Measurements from ENCODE around the gene SLC6A19.

DNA sequence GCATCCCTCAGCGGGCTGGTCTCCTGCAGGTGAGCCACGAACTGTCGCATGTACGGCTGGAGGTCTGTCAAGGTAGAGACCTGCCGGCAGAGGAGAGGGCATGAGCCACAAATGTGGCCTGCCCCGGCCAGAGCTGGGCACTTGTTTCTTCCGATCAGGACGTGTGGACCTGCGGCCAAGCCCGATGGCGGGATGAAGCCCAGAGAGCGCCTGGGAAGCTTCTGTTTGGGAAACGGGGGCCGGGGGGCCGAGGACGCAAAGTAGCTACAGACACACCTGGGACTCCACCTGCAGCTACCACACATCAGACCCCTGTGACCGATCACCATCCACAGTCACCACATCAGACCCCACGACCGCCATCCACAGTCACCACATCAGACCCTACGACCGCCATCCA is 70.8 kb downstream of the SLC6A19 start:
- TF ChIP-seq ZNF664 (tag by site-specific recombination; IDR thresholded peaks at IDR 0.05) = no peak
- no peak for TF ChIP-seq ZNF747 (tag by site-specific recombination; IDR thresholded peaks at IDR 0.05)
- no peak for TF ChIP-seq ZBTB48 (tag by site-specific recombination; IDR thresholded peaks at IDR 0.05)
- TF ChIP-seq, protein P1, sequence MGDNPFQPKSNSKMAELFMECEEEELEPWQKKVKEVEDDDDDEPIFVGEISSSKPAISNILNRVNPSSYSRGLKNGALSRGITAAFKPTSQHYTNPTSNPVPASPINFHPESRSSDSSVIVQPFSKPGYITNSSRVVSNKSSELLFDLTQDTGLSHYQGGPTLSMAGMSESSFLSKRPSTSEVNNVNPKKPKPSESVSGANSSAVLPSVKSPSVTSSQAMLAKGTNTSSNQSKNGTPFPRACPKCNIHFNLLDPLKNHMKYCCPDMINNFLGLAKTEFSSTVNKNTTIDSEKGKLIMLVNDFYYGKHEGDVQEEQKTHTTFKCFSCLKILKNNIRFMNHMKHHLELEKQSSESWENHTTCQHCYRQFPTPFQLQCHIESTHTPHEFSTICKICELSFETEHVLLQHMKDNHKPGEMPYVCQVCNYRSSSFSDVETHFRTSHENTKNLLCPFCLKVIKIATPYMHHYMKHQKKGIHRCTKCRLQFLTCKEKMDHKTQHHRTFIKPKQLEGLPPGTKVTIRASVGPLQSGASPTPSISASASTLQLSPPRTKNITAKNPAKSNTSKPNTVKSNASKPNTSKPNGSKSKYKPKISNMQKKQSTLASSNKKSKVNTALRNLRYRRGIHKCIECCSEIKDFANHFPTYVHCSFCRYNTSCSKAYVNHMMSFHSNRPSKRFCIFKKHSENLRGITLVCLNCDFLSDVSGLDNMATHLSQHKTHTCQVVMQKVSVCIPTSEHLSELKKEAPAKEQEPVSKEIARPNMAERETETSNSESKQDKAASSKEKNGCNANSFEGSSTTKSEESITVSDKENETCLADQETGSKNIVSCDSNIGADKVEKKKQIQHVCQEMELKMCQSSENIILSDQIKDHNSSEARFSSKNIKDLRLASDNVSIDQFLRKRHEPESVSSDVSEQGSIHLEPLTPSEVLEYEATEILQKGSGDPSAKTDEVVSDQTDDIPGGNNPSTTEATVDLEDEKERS (tag by site-specific recombination; IDR thresholded peaks at IDR 0.05) = no peak
- no peak for TF ChIP-seq HOXA7 (CRISPR knock-in tag; IDR thresholded peaks at IDR 0.05; ENCODE audit: borderline replicate concordance)
- TF ChIP-seq ZNF324 (tag by site-specific recombination; IDR thresholded peaks at IDR 0.05) = no peak
- TF ChIP-seq ZNF510 (tag by site-specific recombination; IDR thresholded peaks at IDR 0.05; ENCODE audit: insufficient replicate concordance) = no peak
- TF ChIP-seq, protein P2, sequence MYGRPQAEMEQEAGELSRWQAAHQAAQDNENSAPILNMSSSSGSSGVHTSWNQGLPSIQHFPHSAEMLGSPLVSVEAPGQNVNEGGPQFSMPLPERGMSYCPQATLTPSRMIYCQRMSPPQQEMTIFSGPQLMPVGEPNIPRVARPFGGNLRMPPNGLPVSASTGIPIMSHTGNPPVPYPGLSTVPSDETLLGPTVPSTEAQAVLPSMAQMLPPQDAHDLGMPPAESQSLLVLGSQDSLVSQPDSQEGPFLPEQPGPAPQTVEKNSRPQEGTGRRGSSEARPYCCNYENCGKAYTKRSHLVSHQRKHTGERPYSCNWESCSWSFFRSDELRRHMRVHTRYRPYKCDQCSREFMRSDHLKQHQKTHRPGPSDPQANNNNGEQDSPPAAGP (tag by site-specific recombination; IDR thresholded peaks at IDR 0.05) = no peak
